H1 (cell line): Measurements from ENCODE around the gene WDR45B. TPM values are rescaled to one million over a fixed set of nuclear protein-coding genes. Genes with fewer than 3 reads are reported as not detected.

Source experiments
- CTCF ChIA-PET: fragments of 300-600 bp; sonication (Branson Sonifier 250); formaldehyde crosslinking; loops from one replicate; lab custom pipeline; 2021; ENCODE audit not compliant: partially characterized antibody; lab: Charles Lee
- POLR2A ChIA-PET: fragments of 300-600 bp; sonication (Branson Sonifier 250); formaldehyde crosslinking; loops from one replicate; lab custom pipeline; 2021; ENCODE audit warnings: inconsistent platforms; ENCODE audit not compliant: partially characterized antibody; lab: Charles Lee
- DNase-seq, 2 experiments: peaks; one replicate each; pipeline versions ENCODE4 v3.0.0 to v3.0.0-alpha.2; 2010 to 2022; ENCODE audit warnings: low spot score in 2 of 2, low read depth in 1 of 2, mixed read lengths in 1 of 2
- FAIRE-seq: peaks from 2 replicates; lab custom pipeline; 2011; peaks lifted over from hg19 to GRCh38; lab: Jason Lieb, UNC
- H2AFZ ChIP-seq: 2 replicates; pipeline ENCODE4 v1.8.1; 2012; ENCODE audit warnings: low read length, inconsistent platforms
- H2AK5ac ChIP-seq: 2 replicates; pipeline ENCODE4 v1.6.1; 2013; ENCODE audit warnings: low read depth, low read length
- H2BK120ac ChIP-seq: replicated peaks from 2 replicates; pipeline ENCODE3; 2013; ENCODE audit warnings: low read depth, low read length, inconsistent platforms
- H2BK12ac ChIP-seq: 2 replicates; pipeline ENCODE4 v1.6.1; 2013; ENCODE audit warnings: low read depth, low read length
- H2BK15ac ChIP-seq: 2 replicates; pipeline ENCODE4 v1.6.1; 2013; ENCODE audit warnings: low read length
- H2BK20ac ChIP-seq: 2 replicates; pipeline ENCODE4 v1.6.1; 2013; ENCODE audit warnings: low read length
- H2BK5ac ChIP-seq: 2 replicates; pipeline ENCODE4 v1.6.1; 2013; ENCODE audit warnings: low read depth, low read length
- H3K14ac ChIP-seq: 2 replicates; pipeline ENCODE4 v1.6.1; 2013; ENCODE audit warnings: inconsistent platforms; ENCODE audit not compliant: insufficient read length
- H3K18ac ChIP-seq: 2 replicates; pipeline ENCODE4 v1.6.1; 2013; ENCODE audit warnings: low read length; ENCODE audit errors: extremely low read depth
- H3K23ac ChIP-seq: 2 replicates; pipeline ENCODE4 v1.6.1; 2013; ENCODE audit warnings: inconsistent platforms; ENCODE audit not compliant: insufficient read length
- H3K23me2 ChIP-seq: 2 replicates; pipeline ENCODE4 v1.6.1; 2013; ENCODE audit warnings: low read depth, low read length
- H3K27ac ChIP-seq: 2 replicates; pipeline ENCODE4 v1.6.1; 2011; ENCODE audit warnings: low read depth, low read length, inconsistent platforms
- H3K27me3 ChIP-seq, 4 experiments: replicated peaks in 1 of 4; 1 replicate in 1 of 4; 2 replicates in 3 of 4; pipeline versions ENCODE4 v1.6.1 to v1.8.1; 2011 to 2013; ENCODE audit warnings: low read length in 3 of 4, mild to moderate bottlenecking in 3 of 4, inconsistent platforms in 2 of 4, mixed read lengths in 2 of 4, moderate library complexity in 1 of 4; ENCODE audit not compliant: control insufficient read depth in 3 of 4, insufficient read depth in 3 of 4; ENCODE audit errors: extremely low read depth in 1 of 4
- H3K36me3 ChIP-seq, 4 experiments: 2 replicates each; pipeline versions ENCODE4 v1.6.1 to v1.8.1; 2011 to 2013; ENCODE audit warnings: mild to moderate bottlenecking in 4 of 4, low read length in 3 of 4, moderate library complexity in 2 of 4, control low read depth in 1 of 4, inconsistent platforms in 1 of 4; ENCODE audit not compliant: insufficient read depth in 4 of 4, control insufficient read depth in 2 of 4
- H3K4ac ChIP-seq: replicated peaks from 2 replicates; pipeline ENCODE3; 2013; ENCODE audit warnings: low read length, low read depth, mixed read lengths, inconsistent platforms; ENCODE audit not compliant: insufficient read length
- H3K4me1 ChIP-seq, 4 experiments: replicated peaks in 1 of 4; 1 replicate in 1 of 4; 2 replicates in 3 of 4; pipeline versions ENCODE4 v1.6.1 to v1.8.1; 2011 to 2013; ENCODE audit warnings: low read length in 3 of 4, inconsistent platforms in 2 of 4, mixed read lengths in 1 of 4; ENCODE audit not compliant: insufficient read depth in 4 of 4, control insufficient read depth in 3 of 4
- H3K4me2 ChIP-seq, 2 experiments: 2 replicates each; pipeline versions ENCODE4 v1.6.1 to v1.8.1; 2011 to 2013; ENCODE audit warnings: low read depth in 2 of 2, low read length in 2 of 2, control low read depth in 1 of 2, inconsistent platforms in 1 of 2, mild to moderate bottlenecking in 1 of 2; ENCODE audit not compliant: insufficient read depth in 1 of 2
- H3K4me3 ChIP-seq, 4 experiments: fragments of 200-600, 300-600 bp in 1 of 4; sonication (generic), shearing (Covaris generic), sonication (Bioruptor Twin) in 1 of 4; 2 replicates each; pipeline versions ENCODE4 v1.5.1 to v1.8.1; 2011 to 2016; ENCODE audit warnings: low read length in 4 of 4, low read depth in 3 of 4, control low read depth in 2 of 4, inconsistent platforms in 2 of 4, mild to moderate bottlenecking in 2 of 4, mixed read lengths in 1 of 4, moderate library complexity in 1 of 4; ENCODE audit not compliant: insufficient read depth in 2 of 4; ENCODE audit errors: extremely low read depth in 1 of 4
- H3K56ac ChIP-seq: replicated peaks from 2 replicates; pipeline ENCODE3; 2013; ENCODE audit warnings: low read depth, mild to moderate bottlenecking, mixed read lengths, low read length, inconsistent platforms; ENCODE audit not compliant: insufficient read length
- H3K79me1 ChIP-seq: 2 replicates; pipeline ENCODE4 v1.6.1; 2013; ENCODE audit warnings: low read depth, low read length, control low read depth
- H3K79me2 ChIP-seq, 2 experiments: 2 replicates each; pipeline versions ENCODE4 v1.6.1 to v1.8.1; 2012 to 2013; ENCODE audit warnings: low read length in 2 of 2, mild to moderate bottlenecking in 2 of 2, inconsistent platforms in 1 of 2; ENCODE audit not compliant: insufficient read depth in 2 of 2, control insufficient read depth in 1 of 2
- H3K9ac ChIP-seq, 4 experiments: replicated peaks in 1 of 4; 1 replicate in 1 of 4; 2 replicates in 3 of 4; pipeline versions ENCODE4 v1.6.1 to v1.8.1; 2011 to 2013; ENCODE audit warnings: low read depth in 3 of 4, low read length in 3 of 4, control low read depth in 2 of 4, mild to moderate bottlenecking in 2 of 4, moderate library complexity in 2 of 4, inconsistent platforms in 1 of 4; ENCODE audit errors: extremely low read depth in 1 of 4
- H3K9me3 ChIP-seq, 2 experiments: 2 replicates each; pipeline versions ENCODE4 v1.6.1 to v1.8.1; 2012 to 2013; ENCODE audit warnings: mild to moderate bottlenecking in 2 of 2, moderate library complexity in 2 of 2, control low read depth in 1 of 2, inconsistent platforms in 1 of 2, low read depth in 1 of 2, low read length in 1 of 2, mixed read lengths in 1 of 2; ENCODE audit not compliant: insufficient read depth in 2 of 2
- H4K20me1 ChIP-seq, 2 experiments: replicated peaks in 1 of 2; 2 replicates each; pipeline versions ENCODE3 to v1.8.1; 2011 to 2013; ENCODE audit warnings: inconsistent platforms in 2 of 2, low read length in 2 of 2, mild to moderate bottlenecking in 1 of 2; ENCODE audit not compliant: insufficient read depth in 2 of 2, control insufficient read depth in 1 of 2
- H4K5ac ChIP-seq: 2 replicates; pipeline ENCODE4 v1.6.1; 2013; ENCODE audit warnings: low read length, low read depth, mixed read lengths, inconsistent platforms; ENCODE audit not compliant: insufficient read length
- H4K8ac ChIP-seq: 2 replicates; pipeline ENCODE4 v1.8.0; 2013; ENCODE audit warnings: mild to moderate bottlenecking, moderate library complexity, low read length, inconsistent platforms; ENCODE audit not compliant: insufficient read depth; ENCODE audit errors: extremely low read depth
- H4K91ac ChIP-seq: replicated peaks from 2 replicates; pipeline ENCODE3; 2013; ENCODE audit warnings: low read length, mixed read lengths, inconsistent platforms; ENCODE audit not compliant: insufficient read length
- POU5F1 ChIP-seq: IDR thresholded peaks from 2 replicates; pipeline ENCODE4 v1.6.1; 2011; ENCODE audit warnings: low read depth, mild to moderate bottlenecking, low read length, moderate library complexity
- WGBS, 2 experiments: shearing (Covaris generic) in 1 of 2; methylation state at CpG; one replicate each; pipeline versions ENCODE4 v1.1.6 to v1.1.7; 2013 to 2015; ENCODE audit warnings: low lambda C conversion rate in 2 of 2, mixed read lengths in 2 of 2, inconsistent platforms in 1 of 2, low coverage in 1 of 2, missing lambda C conversion rate in 1 of 2; ENCODE audit not compliant: insufficient replicate concordance in 2 of 2, insufficient coverage in 1 of 2, insufficient read length in 1 of 2; ENCODE audit errors: extremely low coverage in 1 of 2, missing lambda C conversion rate in 1 of 2; 5-methylcytosine and 5-hydroxymethylcytosine counted together
- polyA plus RNA-seq, 7 experiments: library from polyadenylated mRNA; depleted of rRNA in 3 of 7; stranded (reverse) in 5 of 7; unstranded in 2 of 7; fragments of >200 nt in 5 of 7; fragments of 200-250 nt in 2 of 7; gene quantifications; 1 replicate in 5 of 7; 2 replicates in 1 of 7; 4 replicates in 1 of 7; pipeline versions ENCODE4 v1.2.1 to v1.2.3, GENCODE V29; 2011 to 2013; ENCODE audit warnings: missing spikeins in 2 of 7, mixed read lengths in 2 of 7
- total RNA-seq: library from RNA; stranded (reverse); fragmentation: NEBNext Ultra II Directional; extraction: Animal tissue kit (Norgen Biotek cat#: 25700); gene quantifications from 2 replicates; pipeline ENCODE4 v1.2.1, GENCODE V29; 2021

WDR45B gene
- total and polyA plus RNA-seq, 2 of the 8 experiments (the other 6 are each of a cell fraction or from before 2014, with no cell fraction given), result 82.0 to 100 TPM

DNA sequence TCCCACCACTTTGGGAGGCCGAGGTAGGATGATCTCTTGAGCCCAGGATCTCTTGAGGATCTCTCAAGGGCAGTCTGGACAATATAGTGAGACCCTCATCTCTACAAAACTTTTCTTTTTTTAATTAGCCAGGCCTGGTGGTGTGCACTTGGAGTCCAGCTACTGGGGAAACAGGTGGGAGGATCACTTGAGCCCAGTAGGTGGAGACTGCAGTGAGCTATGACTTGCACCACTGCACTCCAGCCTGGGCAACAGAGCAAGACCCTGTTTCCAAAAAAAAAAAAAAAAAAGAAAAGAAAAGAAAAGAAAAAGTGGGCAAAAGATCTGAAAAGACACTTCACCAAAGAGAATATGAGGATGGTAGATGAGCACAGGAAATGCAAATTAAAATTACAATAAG, 35.3 kb upstream of the WDR45B start:
- H4K8ac ChIP-seq, result no peak overlapping the region
- CTCF ChIA-PET, result no interaction called here
- H3K4me1 ChIP-seq, result no peaks in the 10 kb centered on the region; a peak in 1 of 7 replicates
- no peak for FAIRE-seq
- H3K9me3 ChIP-seq, result peaks cover 2% of the 10 kb centered on the region in 2 experiments; a peak in 2 of 4 replicates
- no peak overlapping the region for H3K27ac ChIP-seq
- no peak overlapping the region for H4K91ac ChIP-seq
- H3K9ac ChIP-seq, result no peak overlapping the region
- H3K36me3 ChIP-seq, result no peaks in the 10 kb centered on the region
- no peak overlapping the region for H2AK5ac ChIP-seq
- no peak overlapping the region for H3K4ac ChIP-seq
- no peak for TF ChIP-seq POU5F1
- no peak overlapping the region for H3K18ac ChIP-seq
- no peak overlapping the region for H4K5ac ChIP-seq
- no peak overlapping the region for H3K14ac ChIP-seq
- H3K27me3 ChIP-seq, result no peaks in the 10 kb centered on the region
- 88% methylated on average over 1 of the region's 1 CpG; no CpG with 5 or more reads in 1 of the 2 experiments for WGBS, 2 experiments
- H3K23me2 ChIP-seq, result no peaks in the 10 kb centered on the region
- peaks cover 0 to 2% of the 10 kb centered on the region in 2 experiments for H4K20me1 ChIP-seq
- no peak for DNase-seq
- no peaks in the 10 kb centered on the region for H3K79me1 ChIP-seq
- no peak overlapping the region for H3K23ac ChIP-seq
- no peak overlapping the region for H2BK20ac ChIP-seq
- no peak overlapping the region for H2BK120ac ChIP-seq
- H3K4me3 ChIP-seq, result no peak overlapping the region
- no peaks in the 10 kb centered on the region for H3K79me2 ChIP-seq
- H2AFZ ChIP-seq, result no peak overlapping the region
- no peak overlapping the region for H2BK5ac ChIP-seq
- no peak overlapping the region for H3K4me2 ChIP-seq
- H3K56ac ChIP-seq, result no peak overlapping the region
- H2BK12ac ChIP-seq, result no peak overlapping the region
- POLR2A ChIA-PET, result interaction anchor here (0.7 kb wide), 1 partner anchor 19 kb away, joined by 3 read pairs; no protein-coding TSS in a partner anchor
- H2BK15ac ChIP-seq, result no peak overlapping the region
